Measurements from ENCODE around the gene PKN3.

Gene PKN3

GRCh38 chr9:128705051-128705965 lies 3.0 kb downstream of the PKN3 start:
- H3K4me3 ChIP-seq (ENCODE audit: low read depth in 1 of 2, low read length in 2 of 2), result no peak overlapping the region
- no peak overlapping the region for H3K27ac ChIP-seq (ENCODE audit: low read depth, low read length)

GRCh38 chr9:128706045-128706444 lies 3.7 kb downstream of the PKN3 start:
- H3K4me1 ChIP-seq (ENCODE audit: control insufficient read depth in 1 of 2, insufficient read depth in 2 of 2, low read length in 2 of 2), result peaks cover 5% of the 10 kb centered on the region in 2 donors
- no peaks in the 10 kb centered on the region for H3K27me3 ChIP-seq (ENCODE audit: control insufficient read depth in 1 of 2, insufficient read depth in 2 of 2, low read length in 2 of 2)
- H3K9ac ChIP-seq (ENCODE audit: low read depth in 1 of 2, low read length in 2 of 2), result no peak overlapping the region
- H3K36me3 ChIP-seq (ENCODE audit: control insufficient read depth in 1 of 2, insufficient read depth in 2 of 2, low read length in 2 of 2), result peaks cover 0 to 5% of the 10 kb centered on the region in 2 donors
- H3K9me3 ChIP-seq (ENCODE audit: control insufficient read depth in 1 of 2, low read length in 2 of 2), result no peaks in the 10 kb centered on the region
- H3K4me3 ChIP-seq (ENCODE audit: low read depth in 1 of 2, low read length in 2 of 2), result no peak overlapping the region
- no peak overlapping the region for H3K27ac ChIP-seq (ENCODE audit: low read depth, low read length)

More at GRCh38 chr9:128705051-128705965, 3.0 kb downstream of the PKN3 start:
- no peaks in the 10 kb centered on the region for H3K27me3 ChIP-seq (ENCODE audit: control insufficient read depth in 1 of 2, insufficient read depth in 2 of 2, low read length in 2 of 2)
- H3K4me1 ChIP-seq (ENCODE audit: control insufficient read depth in 1 of 2, insufficient read depth in 2 of 2, low read length in 2 of 2), result peaks cover 5% of the 10 kb centered on the region in 2 donors
- peaks cover 0 to 5% of the 10 kb centered on the region in 2 donors for H3K36me3 ChIP-seq (ENCODE audit: control insufficient read depth in 1 of 2, insufficient read depth in 2 of 2, low read length in 2 of 2)
- no peak overlapping the region for H3K9ac ChIP-seq (ENCODE audit: low read depth in 1 of 2, low read length in 2 of 2)
- no peaks in the 10 kb centered on the region for H3K9me3 ChIP-seq (ENCODE audit: control insufficient read depth in 1 of 2, low read length in 2 of 2)

- Histone ChIP-seq H3K36me3 (ENCODE audit: control insufficient read depth in 1 of 2, insufficient read depth in 2 of 2, low read length in 2 of 2) (peaks cover 0 to 5% of the 10 kb centered on the region in 2 donors), H3K27me3 (ENCODE audit: control insufficient read depth in 1 of 2, insufficient read depth in 2 of 2, low read length in 2 of 2) (no peaks in the 10 kb centered on the region), H3K9ac (ENCODE audit: low read depth in 1 of 2, low read length in 2 of 2) (no peak overlapping the region), H3K27ac (ENCODE audit: low read depth, low read length) (no peak overlapping the region), H3K4me1 (ENCODE audit: control insufficient read depth in 1 of 2, insufficient read depth in 2 of 2, low read length in 2 of 2) (peaks cover 0 to 4% of the 10 kb centered on the region in 2 donors), H3K9me3 (ENCODE audit: control insufficient read depth in 1 of 2, low read length in 2 of 2) (no peaks in the 10 kb centered on the region), H3K4me3 (ENCODE audit: low read depth in 1 of 2, low read length in 2 of 2) (no peak overlapping the region)
Observed at GRCh38 chr9:128706671-128707381, 4.5 kb downstream of the PKN3 start.

GRCh38 chr9:128707446-128707845 lies 5.1 kb downstream of the PKN3 start:
- Histone ChIP-seq H3K4me3 (ENCODE audit: low read depth in 1 of 2, low read length in 2 of 2) (no peak overlapping the region), H3K4me1 (ENCODE audit: control insufficient read depth in 1 of 2, insufficient read depth in 2 of 2, low read length in 2 of 2) (no peaks in the 10 kb centered on the region), H3K27ac (ENCODE audit: low read depth, low read length) (no peak overlapping the region), H3K9me3 (ENCODE audit: control insufficient read depth in 1 of 2, low read length in 2 of 2) (no peaks in the 10 kb centered on the region), H3K9ac (ENCODE audit: low read depth in 1 of 2, low read length in 2 of 2) (no peak overlapping the region), H3K27me3 (ENCODE audit: control insufficient read depth in 1 of 2, insufficient read depth in 2 of 2, low read length in 2 of 2) (no peaks in the 10 kb centered on the region), H3K36me3 (ENCODE audit: control insufficient read depth in 1 of 2, insufficient read depth in 2 of 2, low read length in 2 of 2) (peaks cover 0 to 5% of the 10 kb centered on the region in 2 donors)

GRCh38 chr9:128712451-128713410 lies 10.4 kb downstream of the PKN3 start:
- Histone ChIP-seq H3K9me3 (ENCODE audit: control insufficient read depth in 1 of 2, low read length in 2 of 2) (no peaks in the 10 kb centered on the region), H3K36me3 (ENCODE audit: control insufficient read depth in 1 of 2, insufficient read depth in 2 of 2, low read length in 2 of 2) (no peaks in the 10 kb centered on the region), H3K27ac (ENCODE audit: low read depth, low read length) (no peak overlapping the region), H3K4me1 (ENCODE audit: control insufficient read depth in 1 of 2, insufficient read depth in 2 of 2, low read length in 2 of 2) (no peaks in the 10 kb centered on the region), H3K27me3 (ENCODE audit: control insufficient read depth in 1 of 2, insufficient read depth in 2 of 2, low read length in 2 of 2) (no peaks in the 10 kb centered on the region), H3K4me3 (ENCODE audit: low read depth in 1 of 2, low read length in 2 of 2) (no peak overlapping the region), H3K9ac (ENCODE audit: low read depth in 1 of 2, low read length in 2 of 2) (no peak overlapping the region)

GRCh38 chr9:128713411-128713780 lies 11.1 kb downstream of the PKN3 start:
- Histone ChIP-seq H3K27me3 (ENCODE audit: control insufficient read depth in 1 of 2, insufficient read depth in 2 of 2, low read length in 2 of 2) (no peaks in the 10 kb centered on the region), H3K9me3 (ENCODE audit: control insufficient read depth in 1 of 2, low read length in 2 of 2) (no peaks in the 10 kb centered on the region), H3K27ac (ENCODE audit: low read depth, low read length) (no peak overlapping the region), H3K9ac (ENCODE audit: low read depth in 1 of 2, low read length in 2 of 2) (no peak overlapping the region), H3K4me1 (ENCODE audit: control insufficient read depth in 1 of 2, insufficient read depth in 2 of 2, low read length in 2 of 2) (no peaks in the 10 kb centered on the region), H3K36me3 (ENCODE audit: control insufficient read depth in 1 of 2, insufficient read depth in 2 of 2, low read length in 2 of 2) (no peaks in the 10 kb centered on the region), H3K4me3 (ENCODE audit: low read depth in 1 of 2, low read length in 2 of 2) (no peak overlapping the region)

GRCh38 chr9:128713941-128714573 lies 11.8 kb downstream of the PKN3 start:
- Histone ChIP-seq H3K27me3 (ENCODE audit: control insufficient read depth in 1 of 2, insufficient read depth in 2 of 2, low read length in 2 of 2) (no peaks in the 10 kb centered on the region), H3K9ac (ENCODE audit: low read depth in 1 of 2, low read length in 2 of 2) (no peak overlapping the region), H3K4me1 (ENCODE audit: control insufficient read depth in 1 of 2, insufficient read depth in 2 of 2, low read length in 2 of 2) (no peaks in the 10 kb centered on the region), H3K36me3 (ENCODE audit: control insufficient read depth in 1 of 2, insufficient read depth in 2 of 2, low read length in 2 of 2) (no peaks in the 10 kb centered on the region), H3K4me3 (ENCODE audit: low read depth in 1 of 2, low read length in 2 of 2) (no peak overlapping the region), H3K27ac (ENCODE audit: low read depth, low read length) (no peak overlapping the region), H3K9me3 (ENCODE audit: control insufficient read depth in 1 of 2, low read length in 2 of 2) (no peaks in the 10 kb centered on the region)

- H3K4me1 ChIP-seq (ENCODE audit: control insufficient read depth in 1 of 2, insufficient read depth in 2 of 2, low read length in 2 of 2), result peaks cover 0 to 4% of the 10 kb centered on the region in 2 donors
- no peak overlapping the region for H3K9ac ChIP-seq (ENCODE audit: low read depth in 1 of 2, low read length in 2 of 2)
- no peaks in the 10 kb centered on the region for H3K36me3 ChIP-seq (ENCODE audit: control insufficient read depth in 1 of 2, insufficient read depth in 2 of 2, low read length in 2 of 2)
- no peaks in the 10 kb centered on the region for H3K9me3 ChIP-seq (ENCODE audit: control insufficient read depth in 1 of 2, low read length in 2 of 2)
- H3K4me3 ChIP-seq (ENCODE audit: low read depth in 1 of 2, low read length in 2 of 2), result no peak overlapping the region
- H3K27ac ChIP-seq (ENCODE audit: low read depth, low read length), result no peak overlapping the region
- H3K27me3 ChIP-seq (ENCODE audit: control insufficient read depth in 1 of 2, insufficient read depth in 2 of 2, low read length in 2 of 2), result no peaks in the 10 kb centered on the region
Observed at GRCh38 chr9:128714586-128715435, 12.5 kb downstream of the PKN3 start.

GRCh38 chr9:128715436-128715750 lies 13.1 kb downstream of the PKN3 start:
- no peaks in the 10 kb centered on the region for H3K9me3 ChIP-seq (ENCODE audit: control insufficient read depth in 1 of 2, low read length in 2 of 2)
- H3K9ac ChIP-seq (ENCODE audit: low read depth in 1 of 2, low read length in 2 of 2), result no peak overlapping the region
- H3K27ac ChIP-seq (ENCODE audit: low read depth, low read length), result no peak overlapping the region
- peaks cover 0 to 7% of the 10 kb centered on the region in 2 donors for H3K4me1 ChIP-seq (ENCODE audit: control insufficient read depth in 1 of 2, insufficient read depth in 2 of 2, low read length in 2 of 2)
- H3K4me3 ChIP-seq (ENCODE audit: low read depth in 1 of 2, low read length in 2 of 2), result no peak overlapping the region
- peaks cover 0 to under 1% of the 10 kb centered on the region in 2 donors for H3K36me3 ChIP-seq (ENCODE audit: control insufficient read depth in 1 of 2, insufficient read depth in 2 of 2, low read length in 2 of 2)
- H3K27me3 ChIP-seq (ENCODE audit: control insufficient read depth in 1 of 2, insufficient read depth in 2 of 2, low read length in 2 of 2), result no peaks in the 10 kb centered on the region
